Posterior vena cava (tissue), 2 donors: ENCODE data around the gene PITPNM1. TPM values are rescaled to one million over a fixed set of nuclear protein-coding genes. Genes with fewer than 3 reads are reported as not detected.
"Not testable (repeated sequence)": the region's sequence is repeated elsewhere in the genome, so short reads cannot be mapped to it uniquely, and the experiment has no call there.

Experiments used
- DNase-seq: peaks from one replicate; pipeline ENCODE4 v3.0.0-alpha.2; 2020; ENCODE audit warnings: low spot score
- intact Hi-C, 2 donors: fragments of 100-400 bp; cut with DNase I; formaldehyde crosslinking; loops; one replicate each; pipeline versions ENCODE4 v1.14.1 to v1.14.2; 2022 to 2023
- total RNA-seq, 2 donors: library from RNA; stranded (reverse); fragmentation: NEBNext Ultra II Directional; extraction: Animal tissue kit (Norgen Biotek cat#: 25700); gene quantifications; one replicate each; pipeline ENCODE4 v1.2.1, GENCODE V29; 2021
- donor health status: DM: yes; HTN: yes; CAD: no.
- donor health status: DM: yes; HTN: yes; CAD: no.

The PITPNM1 gene
- total RNA-seq, 2 donors from 2014 or later = 31.5 to 42.7 TPM

- intact Hi-C loops = no loop called here
- no peak for DNase-seq
These were observed 11.4 kb downstream of the PITPNM1 start for GRCh38 chr11:67493548-67494370.

GRCh38 chr11:67492801-67493547 is 12.2 kb downstream of the PITPNM1 start:
- intact Hi-C loops = no loop called here
- no peak for DNase-seq

- DNase-seq = no peak
- intact Hi-C loops = no loop called here
These were observed 13.0 kb downstream of the PITPNM1 start for GRCh38 chr11:67492069-67492727.

- intact Hi-C loops = no loop called here
- DNase-seq = no peak
These were observed 13.7 kb downstream of the PITPNM1 start for GRCh38 chr11:67491276-67492068.

GRCh38 chr11:67490727-67491065 is 14.5 kb downstream of the PITPNM1 start:
- no peak for DNase-seq
- intact Hi-C loops = no loop called here

GRCh38 chr11:67489885-67490726 is 15.1 kb downstream of the PITPNM1 start:
- intact Hi-C loops = no loop called here
- no peak for DNase-seq

GRCh38 chr11:67489203-67489884 is 15.8 kb downstream of the PITPNM1 start:
- no peak for DNase-seq
- intact Hi-C loops = no loop called here

GRCh38 chr11:67486481-67487195 is 18.5 kb downstream of the PITPNM1 start:
- intact Hi-C loops = no loop called here
- DNase-seq = no peak

- intact Hi-C loops, DNase-seq: not testable (repeated sequence)
These were observed 19.2 kb downstream of the PITPNM1 start for GRCh38 chr11:67485873-67486361.

GRCh38 chr11:67484847-67485311 is 20.3 kb downstream of the PITPNM1 start:
- intact Hi-C loops = no loop called here
- no peak for DNase-seq

- intact Hi-C loops = no loop called here
These were observed 21.1 kb downstream of the PITPNM1 start for GRCh38 chr11:67483831-67484665.

GRCh38 chr11:67482827-67483798 is 22.1 kb downstream of the PITPNM1 start, which contains the start of gene AIP:
Gene AIP (plus strand): TSS chr11:67483026. CDS start chr11:67483159, 133 bp downstream.
- intact Hi-C loops = no loop called here
- peak; percentile 99 for DNase-seq

More at GRCh38 chr11:67483831-67484665, 21.1 kb downstream of the PITPNM1 start:
- no peak for DNase-seq

GRCh38 chr11:67482275-67482826 is 22.8 kb downstream of the PITPNM1 start:
- intact Hi-C loops = no loop called here
- no peak for DNase-seq

- intact Hi-C loops, DNase-seq: not testable (repeated sequence)
These were observed 27.7 kb downstream of the PITPNM1 start for GRCh38 chr11:67477344-67478050.
